Ramos (cell line): ENCODE results near the gene FOXO3B.
"Not testable (repeated sequence)": the region's sequence is repeated elsewhere in the genome, so short reads cannot be mapped to it uniquely, and the experiment has no call there.

ENCODE experiments used
- in situ Hi-C: fragments of 300-500 bp; cut with MboI; formaldehyde crosslinking; loops from one replicate; pipeline ENCODE4 v1.14.3; 2022; ENCODE audit warnings: low sequenced_read_pairs; ENCODE audit not compliant: unreplicated experiment

Gene FOXO3B

GRCh38 chr17:18681767-18682571 is at the start of gene FOXO3B:
Gene FOXO3B, minus strand, starts transcription at chr17:18682314. Its CDS starts 663 bp downstream, at chr17:18681651.
- in situ Hi-C loops = not testable (repeated sequence)

GRCh38 chr17:18723509-18723908 is 41.4 kb upstream of the FOXO3B start:
- in situ Hi-C loops = not testable (repeated sequence)

GRCh38 chr17:18722612-18723011 is 40.5 kb upstream of the FOXO3B start:
- in situ Hi-C loops = not testable (repeated sequence)

DNA sequence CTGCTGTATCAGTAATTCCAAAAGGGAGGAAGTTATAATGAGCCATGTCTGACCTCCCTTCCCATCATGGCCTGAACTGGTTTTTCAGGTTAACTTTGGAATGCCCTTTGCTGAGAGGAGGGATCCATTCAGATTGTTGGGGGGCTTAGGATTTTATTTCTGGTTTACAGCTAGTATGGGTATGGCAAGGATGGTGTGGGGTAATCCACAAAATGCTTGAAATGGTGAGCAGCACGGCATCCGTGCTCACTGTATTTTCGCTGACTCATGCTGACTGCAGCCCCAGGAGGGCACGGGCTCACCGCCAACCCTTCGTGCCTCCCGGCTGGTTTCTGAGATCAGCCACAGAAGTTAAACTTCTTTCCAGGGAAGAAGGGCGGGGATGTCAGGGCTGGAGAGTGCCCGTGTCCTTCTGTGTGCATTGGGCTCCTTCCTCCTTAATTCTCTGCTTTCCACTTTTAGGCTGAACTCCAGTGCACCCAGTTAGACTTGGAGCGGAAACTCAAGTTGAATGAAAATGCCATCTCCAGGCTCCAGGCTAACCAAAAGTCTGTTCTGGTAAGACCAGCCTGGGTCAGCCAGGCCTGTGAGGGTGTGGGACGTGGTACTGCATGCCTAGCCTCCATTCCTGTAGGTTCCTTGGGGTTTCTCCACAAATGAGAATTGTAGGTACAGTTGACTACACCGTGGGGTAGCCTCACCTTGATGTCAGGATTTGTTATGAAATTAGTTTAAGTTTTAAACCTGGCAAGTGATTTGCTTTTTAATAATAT is 39.8 kb upstream of the FOXO3B start:
- in situ Hi-C loops = not testable (repeated sequence)

GRCh38 chr17:18719428-18720110 is 37.5 kb upstream of the FOXO3B start:
- in situ Hi-C loops = not testable (repeated sequence)

- in situ Hi-C loops = not testable (repeated sequence)
Observed at GRCh38 chr17:18718643-18719427, 36.7 kb upstream of the FOXO3B start.

DNA sequence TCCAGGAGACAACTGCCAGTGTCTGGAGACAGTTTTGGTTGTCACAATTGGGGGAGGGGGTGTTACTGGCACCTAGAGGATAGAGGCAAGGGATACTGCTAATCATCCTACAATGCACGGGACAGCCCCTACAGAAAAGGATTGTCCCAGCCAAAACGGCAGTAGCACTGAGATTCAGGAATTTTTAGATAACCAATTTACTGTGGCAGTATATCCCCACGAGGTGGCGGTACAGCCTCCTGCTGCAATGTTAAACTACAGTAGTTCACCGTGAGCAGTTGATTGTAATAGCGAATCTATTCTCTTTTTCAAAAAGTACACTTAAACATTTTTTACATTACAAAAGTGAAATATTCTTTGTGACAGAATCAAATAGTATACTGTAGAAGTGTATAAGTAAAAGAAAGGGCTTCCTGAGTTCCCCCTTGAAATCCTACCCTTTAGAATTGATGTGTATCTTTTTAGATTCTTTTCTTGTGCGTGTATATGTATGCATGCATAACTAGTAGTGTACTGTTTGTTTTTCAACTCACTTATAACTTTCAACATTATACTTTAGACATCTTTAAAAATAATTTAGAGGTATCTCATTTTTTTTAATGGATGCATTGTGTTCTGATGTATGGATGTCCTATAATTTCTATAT is 30.4 kb upstream of the FOXO3B start:
- in situ Hi-C loops = not testable (repeated sequence)

DNA sequence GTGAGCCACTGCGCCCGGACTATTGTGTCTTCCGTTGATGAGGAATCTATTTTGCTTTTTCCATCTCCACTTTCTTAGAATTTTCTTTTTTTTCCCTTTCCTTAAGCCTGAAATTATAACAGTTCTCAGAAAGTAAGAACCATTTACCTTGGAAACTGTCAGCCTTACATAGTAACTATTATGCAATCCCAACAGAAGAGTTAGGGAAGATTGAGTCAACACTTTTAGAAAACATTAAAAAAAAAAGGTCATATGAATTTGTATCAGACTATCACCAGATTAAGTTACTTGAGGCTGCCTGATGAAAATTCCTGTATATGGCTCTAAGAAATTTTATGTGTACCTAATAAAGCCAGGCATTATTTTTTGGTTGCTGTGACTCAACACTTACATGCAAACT is 26.1 kb upstream of the FOXO3B start:
- in situ Hi-C loops = not testable (repeated sequence)

GRCh38 chr17:18705955-18706354 is 23.8 kb upstream of the FOXO3B start:
- in situ Hi-C loops = not testable (repeated sequence)

GRCh38 chr17:18698473-18699103 is 16.5 kb upstream of the FOXO3B start:
- in situ Hi-C loops = not testable (repeated sequence)

- in situ Hi-C loops = not testable (repeated sequence)
Observed at GRCh38 chr17:18695143-18695542, 13.0 kb upstream of the FOXO3B start.

DNA sequence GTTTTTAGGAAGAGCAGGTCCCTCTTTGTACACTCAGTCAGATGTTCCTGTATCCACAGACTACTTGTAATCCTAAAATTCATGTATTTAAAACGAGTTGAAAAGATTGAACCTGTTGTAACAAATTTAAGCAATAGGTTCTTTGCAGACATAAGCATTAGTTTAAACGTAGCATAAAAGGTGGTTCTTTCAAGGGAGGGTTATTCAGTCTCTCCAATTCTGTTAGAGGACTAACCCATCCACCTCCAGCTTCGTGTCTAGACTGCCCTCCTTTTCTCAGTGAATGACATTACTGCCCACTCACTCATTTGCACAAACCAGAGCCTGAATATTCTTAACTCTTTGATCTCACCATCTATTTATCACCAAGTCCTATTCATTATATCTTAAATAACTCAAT is 554 bp upstream of the FOXO3B start:
- in situ Hi-C loops = not testable (repeated sequence)

GRCh38 chr17:18677381-18677780 is 4.7 kb downstream of the FOXO3B start:
- in situ Hi-C loops = not testable (repeated sequence)

GRCh38 chr17:18676928-18677327 is 5.2 kb downstream of the FOXO3B start:
- in situ Hi-C loops = not testable (repeated sequence)

GRCh38 chr17:18672395-18673227 is 9.5 kb downstream of the FOXO3B start:
- in situ Hi-C loops = not testable (repeated sequence)

- in situ Hi-C loops = not testable (repeated sequence)
Observed at GRCh38 chr17:18668625-18669024, 13.5 kb downstream of the FOXO3B start.

- in situ Hi-C loops = not testable (repeated sequence)
Observed at GRCh38 chr17:18667535-18667934, 14.6 kb downstream of the FOXO3B start.

DNA sequence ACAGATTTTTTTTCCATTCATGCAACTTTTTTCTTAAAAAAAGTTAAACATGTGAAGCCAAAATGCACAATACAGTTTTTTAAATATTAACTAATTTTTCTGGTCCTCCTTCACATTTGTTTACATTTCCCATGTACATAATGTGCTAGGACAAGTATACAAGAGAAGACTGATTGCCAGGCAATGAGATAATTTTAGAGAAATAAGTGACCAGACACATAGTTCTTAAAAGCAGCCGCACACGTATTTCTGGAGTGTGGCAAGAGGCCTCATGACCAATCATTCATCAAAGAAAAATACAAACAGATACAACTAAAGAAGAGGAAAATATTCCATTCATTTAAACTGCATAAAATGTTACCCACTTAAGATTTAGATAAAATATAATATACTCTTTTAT is 15.8 kb downstream of the FOXO3B start:
- in situ Hi-C loops = not testable (repeated sequence)
